HG03469 (cell line): Measurements from ENCODE around the gene HSF4.

Source experiments
- ATAC-seq: cut with Tn5 transposase; IDR thresholded peaks from one replicate; pipeline ENCODE4 v1.9.1; 2021; ENCODE audit warnings: mild to moderate bottlenecking, moderate library complexity, moderate number of reproducible peaks; ENCODE audit not compliant: unreplicated experiment

HSF4 gene

GRCh38 chr16:67198238-67198734 is 33.7 kb downstream of the HSF4 start:
- no peak for ATAC-seq

- ATAC-seq, result no peak
Measured at GRCh38 chr16:67199011-67199807, 34.7 kb downstream of the HSF4 start, which contains the start of gene ELMO3. Gene ELMO3 (plus strand): TSS chr16:67199131. CDS start chr16:67199327, 196 bp downstream.

GRCh38 chr16:67199808-67200198 is 35.3 kb downstream of the HSF4 start:
- no peak for ATAC-seq

GRCh38 chr16:67200491-67200890 is 35.9 kb downstream of the HSF4 start:
- ATAC-seq, result no peak

GRCh38 chr16:67201411-67202345 is 37.1 kb downstream of the HSF4 start:
- ATAC-seq, result no peak

DNA sequence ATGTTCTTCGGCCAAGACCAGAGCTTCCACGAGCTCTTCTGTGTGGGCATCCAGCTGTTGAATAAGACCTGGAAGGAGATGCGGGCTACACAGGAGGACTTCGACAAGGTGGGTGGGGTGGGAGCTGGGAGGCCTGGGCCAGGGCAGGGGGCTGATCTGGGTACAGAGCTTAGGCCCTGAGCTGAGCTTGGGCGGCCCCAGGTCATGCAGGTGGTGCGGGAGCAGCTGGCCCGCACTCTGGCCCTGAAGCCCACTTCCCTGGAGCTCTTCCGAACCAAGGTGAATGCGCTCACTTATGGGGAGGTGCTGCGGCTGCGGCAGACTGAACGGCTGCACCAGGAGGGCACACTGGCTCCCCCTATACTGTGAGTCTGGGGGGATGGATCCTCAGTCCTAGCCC is 37.9 kb downstream of the HSF4 start:
- ATAC-seq, result no peak

GRCh38 chr16:67202956-67203493 is 38.5 kb downstream of the HSF4 start:
- no peak for ATAC-seq

DNA sequence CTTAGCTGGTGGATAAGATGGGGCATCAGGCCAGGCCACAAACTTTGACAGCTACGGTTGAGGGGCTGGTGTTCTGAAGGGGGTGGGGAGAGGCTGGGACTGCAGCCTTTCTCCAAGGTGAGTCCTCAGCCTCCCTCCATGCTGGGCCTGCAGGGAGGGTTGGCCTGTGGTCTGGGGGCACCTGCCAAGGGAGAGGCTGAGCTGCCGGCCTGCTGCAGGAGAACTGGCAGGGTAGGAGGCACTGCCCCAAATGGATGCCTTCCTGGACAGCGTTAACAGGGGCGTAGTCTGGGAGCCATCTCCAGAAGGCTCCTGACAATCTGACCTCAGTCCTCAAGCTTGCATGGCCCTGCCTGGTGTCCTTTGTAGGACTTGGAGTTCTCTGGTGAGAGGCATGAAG is 39.5 kb downstream of the HSF4 start:
- ATAC-seq, result no peak

DNA sequence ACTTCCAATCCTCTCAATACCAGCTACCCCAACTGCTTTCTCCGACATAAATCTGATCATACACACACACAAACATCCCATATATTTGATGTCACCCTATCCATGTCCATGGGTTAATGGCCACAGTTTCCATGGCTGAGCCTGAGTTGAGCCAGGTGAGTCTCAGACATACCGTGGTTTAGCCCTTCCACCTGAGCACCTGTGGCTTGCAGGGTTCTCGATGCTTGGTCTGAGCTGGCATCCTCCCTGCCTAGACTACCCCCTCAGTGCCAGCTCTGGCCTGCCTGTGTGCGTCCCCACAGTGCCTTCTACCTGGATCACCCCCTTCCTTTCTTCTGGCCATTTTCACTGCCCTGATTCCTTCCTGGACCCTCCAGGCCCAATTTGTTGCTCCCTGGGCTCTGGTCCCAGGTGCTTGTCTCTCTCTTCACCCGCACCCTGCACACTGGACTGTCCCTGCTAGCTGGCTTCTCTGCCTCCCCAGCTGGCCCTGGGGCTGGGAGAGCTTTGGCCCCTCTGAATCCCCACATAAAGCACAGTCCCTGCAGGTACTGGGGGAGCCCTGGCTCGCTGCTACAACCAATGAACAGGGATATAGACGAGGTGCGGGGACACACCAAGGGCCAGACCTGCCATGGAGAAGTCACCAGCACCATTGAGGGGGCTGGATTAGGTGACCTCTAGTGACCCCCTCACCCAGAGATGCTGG is 41.7 kb downstream of the HSF4 start:
- no peak for ATAC-seq

- no peak for ATAC-seq
Measured at GRCh38 chr16:67206838-67207248, 42.3 kb downstream of the HSF4 start.

GRCh38 chr16:67207249-67208091 is 42.9 kb downstream of the HSF4 start:
- no peak for ATAC-seq

DNA sequence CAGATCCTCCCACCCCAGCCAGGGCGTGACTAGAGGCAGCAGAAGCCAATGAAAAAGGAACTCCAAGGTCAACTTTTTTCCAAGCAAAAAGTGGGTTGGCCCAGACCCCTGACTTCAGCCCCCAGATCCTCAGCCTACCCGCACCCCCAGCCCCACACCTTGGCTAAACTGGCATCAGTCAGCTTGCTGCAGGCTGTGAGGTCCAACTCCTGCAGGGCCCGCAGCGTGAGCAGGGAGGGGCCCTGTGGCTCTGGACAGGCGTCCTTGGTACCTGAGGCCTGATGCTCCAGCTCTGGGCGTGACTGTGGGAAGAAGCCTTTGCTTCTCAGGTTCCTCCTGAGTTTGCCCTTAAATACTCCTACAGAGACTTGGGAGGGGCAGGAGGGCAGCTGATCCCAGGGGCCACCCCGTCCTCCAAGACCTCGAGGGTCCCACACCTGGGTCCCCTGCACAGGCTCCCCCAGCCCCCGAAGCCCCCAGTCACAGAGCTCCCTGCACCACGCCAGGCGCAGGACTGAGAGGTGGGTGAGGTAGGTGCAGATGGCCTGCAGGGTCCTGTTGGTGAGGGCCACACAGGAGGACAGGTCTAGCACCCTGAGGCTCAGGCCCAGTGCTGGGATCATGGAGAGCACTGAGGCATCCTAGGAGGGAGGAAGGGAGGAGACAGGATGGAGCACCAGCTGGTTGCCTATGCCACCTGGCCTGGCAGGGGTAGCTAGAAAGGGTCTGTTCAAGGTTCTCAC is 43.8 kb downstream of the HSF4 start:
- ATAC-seq, result no peak

DNA sequence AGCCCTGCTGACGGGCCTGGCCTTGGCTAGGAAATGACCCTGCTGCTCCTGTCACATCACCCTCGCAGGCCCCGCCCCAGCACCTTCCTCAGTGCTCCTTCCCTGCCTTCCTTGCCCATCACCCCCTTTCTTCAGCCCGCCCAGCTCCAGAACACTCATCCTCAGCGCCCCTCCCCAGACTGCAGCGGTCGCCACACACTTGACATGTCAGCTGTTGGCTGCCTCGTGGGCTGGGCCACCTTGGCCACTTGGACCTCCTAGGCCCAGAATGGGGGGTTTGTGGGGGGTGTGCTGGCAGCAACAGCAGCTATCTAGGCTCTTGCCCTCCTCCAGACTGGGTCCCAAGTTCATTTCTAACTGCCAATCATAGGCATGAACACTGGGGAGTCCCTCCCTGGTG is 45.0 kb downstream of the HSF4 start:
- no peak for ATAC-seq

- ATAC-seq, result no peak
Measured at GRCh38 chr16:67210069-67210937, 45.8 kb downstream of the HSF4 start.

GRCh38 chr16:67211674-67212073 is 47.1 kb downstream of the HSF4 start:
- no peak for ATAC-seq

DNA sequence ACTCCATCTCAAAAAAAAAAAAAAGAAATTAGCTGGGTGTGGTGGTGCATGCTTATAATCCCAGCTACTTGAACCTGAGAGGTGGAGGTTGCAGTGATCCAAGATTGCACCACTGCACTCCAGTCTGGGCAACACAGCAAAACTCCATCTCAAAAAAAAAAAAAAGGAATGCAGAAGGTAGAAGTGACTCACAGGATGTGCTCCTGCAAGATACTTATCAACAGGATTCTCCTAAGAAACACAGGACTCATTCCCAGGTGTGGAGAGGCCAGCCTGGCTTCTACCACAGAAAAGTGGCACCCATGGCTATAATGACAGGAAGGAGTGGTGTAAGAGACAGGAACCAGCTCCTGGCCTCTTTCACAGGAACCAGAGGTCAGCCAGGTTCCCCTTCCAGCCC is 48.2 kb downstream of the HSF4 start:
- no peak for ATAC-seq

GRCh38 chr16:67213197-67214019 is 48.9 kb downstream of the HSF4 start:
- no peak for ATAC-seq
